ENCODE data around the gene PKN2.

DNA sequence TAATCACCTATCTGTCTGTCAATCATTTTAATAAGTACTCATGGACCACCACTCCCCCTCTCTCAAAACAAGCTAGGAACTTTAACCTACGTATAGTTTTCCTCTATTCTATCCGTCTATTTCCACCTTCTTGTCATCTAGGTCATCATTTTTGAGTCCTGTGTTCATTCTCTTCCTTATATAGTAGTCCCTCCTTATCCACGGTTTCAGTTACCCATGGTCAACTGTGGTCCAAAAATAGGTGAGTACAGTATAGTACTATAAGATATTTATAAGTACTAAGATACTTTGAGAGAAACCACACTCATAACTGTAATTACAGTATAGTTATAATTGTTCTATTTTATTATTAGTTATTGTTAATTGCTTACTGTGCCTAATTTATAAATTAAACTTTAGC is 7.5 kb downstream of the PKN2 start:
- TF ChIP-seq, protein P1, sequence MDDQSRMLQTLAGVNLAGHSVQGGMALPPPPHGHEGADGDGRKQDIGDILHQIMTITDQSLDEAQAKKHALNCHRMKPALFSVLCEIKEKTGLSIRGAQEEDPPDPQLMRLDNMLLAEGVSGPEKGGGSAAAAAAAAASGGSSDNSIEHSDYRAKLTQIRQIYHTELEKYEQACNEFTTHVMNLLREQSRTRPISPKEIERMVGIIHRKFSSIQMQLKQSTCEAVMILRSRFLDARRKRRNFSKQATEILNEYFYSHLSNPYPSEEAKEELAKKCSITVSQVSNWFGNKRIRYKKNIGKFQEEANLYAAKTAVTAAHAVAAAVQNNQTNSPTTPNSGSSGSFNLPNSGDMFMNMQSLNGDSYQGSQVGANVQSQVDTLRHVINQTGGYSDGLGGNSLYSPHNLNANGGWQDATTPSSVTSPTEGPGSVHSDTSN (CRISPR knock-in tag; IDR thresholded peaks at IDR 0.05), result no peak
- TF ChIP-seq, protein P2, sequence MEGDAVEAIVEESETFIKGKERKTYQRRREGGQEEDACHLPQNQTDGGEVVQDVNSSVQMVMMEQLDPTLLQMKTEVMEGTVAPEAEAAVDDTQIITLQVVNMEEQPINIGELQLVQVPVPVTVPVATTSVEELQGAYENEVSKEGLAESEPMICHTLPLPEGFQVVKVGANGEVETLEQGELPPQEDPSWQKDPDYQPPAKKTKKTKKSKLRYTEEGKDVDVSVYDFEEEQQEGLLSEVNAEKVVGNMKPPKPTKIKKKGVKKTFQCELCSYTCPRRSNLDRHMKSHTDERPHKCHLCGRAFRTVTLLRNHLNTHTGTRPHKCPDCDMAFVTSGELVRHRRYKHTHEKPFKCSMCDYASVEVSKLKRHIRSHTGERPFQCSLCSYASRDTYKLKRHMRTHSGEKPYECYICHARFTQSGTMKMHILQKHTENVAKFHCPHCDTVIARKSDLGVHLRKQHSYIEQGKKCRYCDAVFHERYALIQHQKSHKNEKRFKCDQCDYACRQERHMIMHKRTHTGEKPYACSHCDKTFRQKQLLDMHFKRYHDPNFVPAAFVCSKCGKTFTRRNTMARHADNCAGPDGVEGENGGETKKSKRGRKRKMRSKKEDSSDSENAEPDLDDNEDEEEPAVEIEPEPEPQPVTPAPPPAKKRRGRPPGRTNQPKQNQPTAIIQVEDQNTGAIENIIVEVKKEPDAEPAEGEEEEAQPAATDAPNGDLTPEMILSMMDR (tag by site-specific recombination; IDR thresholded peaks at IDR 0.05), result no peak
- TF ChIP-seq KLF16 (tag by site-specific recombination; IDR thresholded peaks at IDR 0.05), result no peak
- no peak for TF ChIP-seq GFI1B (tag by site-specific recombination; IDR thresholded peaks at IDR 0.05)
- TF ChIP-seq, protein P3, sequence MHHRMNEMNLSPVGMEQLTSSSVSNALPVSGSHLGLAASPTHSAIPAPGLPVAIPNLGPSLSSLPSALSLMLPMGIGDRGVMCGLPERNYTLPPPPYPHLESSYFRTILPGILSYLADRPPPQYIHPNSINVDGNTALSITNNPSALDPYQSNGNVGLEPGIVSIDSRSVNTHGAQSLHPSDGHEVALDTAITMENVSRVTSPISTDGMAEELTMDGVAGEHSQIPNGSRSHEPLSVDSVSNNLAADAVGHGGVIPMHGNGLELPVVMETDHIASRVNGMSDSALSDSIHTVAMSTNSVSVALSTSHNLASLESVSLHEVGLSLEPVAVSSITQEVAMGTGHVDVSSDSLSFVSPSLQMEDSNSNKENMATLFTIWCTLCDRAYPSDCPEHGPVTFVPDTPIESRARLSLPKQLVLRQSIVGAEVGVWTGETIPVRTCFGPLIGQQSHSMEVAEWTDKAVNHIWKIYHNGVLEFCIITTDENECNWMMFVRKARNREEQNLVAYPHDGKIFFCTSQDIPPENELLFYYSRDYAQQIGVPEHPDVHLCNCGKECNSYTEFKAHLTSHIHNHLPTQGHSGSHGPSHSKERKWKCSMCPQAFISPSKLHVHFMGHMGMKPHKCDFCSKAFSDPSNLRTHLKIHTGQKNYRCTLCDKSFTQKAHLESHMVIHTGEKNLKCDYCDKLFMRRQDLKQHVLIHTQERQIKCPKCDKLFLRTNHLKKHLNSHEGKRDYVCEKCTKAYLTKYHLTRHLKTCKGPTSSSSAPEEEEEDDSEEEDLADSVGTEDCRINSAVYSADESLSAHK (tag by site-specific recombination; IDR thresholded peaks at IDR 0.05), result no peak

Data from HEK293 (cell line).